ENCODE data around the gene DBR1. TPM values are rescaled to one million over a fixed set of nuclear protein-coding genes. Genes with fewer than 3 reads are reported as not detected.

DBR1 gene
- total RNA-seq, 1 donor from 2014 or later: 18.3 TPM

- peaks cover 11% of the 10 kb centered on the region for H3K36me3 Mint-ChIP-seq (ENCODE audit: unreplicated experiment)
- peak overlapping the region; percentile 94 for H3K4me3 Mint-ChIP-seq (ENCODE audit: unreplicated experiment)
- H3K27me3 Mint-ChIP-seq (ENCODE audit: unreplicated experiment): peaks cover 8% of the 10 kb centered on the region
- peak overlapping the region; percentile 88 for H3K27ac Mint-ChIP-seq (ENCODE audit: unreplicated experiment)
- H3K4me1 Mint-ChIP-seq (ENCODE audit: unreplicated experiment): peaks cover 32% of the 10 kb centered on the region
- no peaks in the 10 kb centered on the region for H3K9me3 Mint-ChIP-seq (ENCODE audit: unreplicated experiment)
- no peak for TF ChIP-seq CTCF (IDR thresholded peaks at IDR 0.05)
- DNase-seq (ENCODE audit: extremely low spot score, unreplicated experiment): no peak
Measured at GRCh38 chr3:138173769-138174420, 826 bp downstream of the DBR1 start.

GRCh38 chr3:138172625-138173024 lies 2.1 kb downstream of the DBR1 start:
- Mint-ChIP-seq H3K27ac (ENCODE audit: unreplicated experiment) (no peak overlapping the region), H3K36me3 (ENCODE audit: unreplicated experiment) (peaks cover 20% of the 10 kb centered on the region), H3K9me3 (ENCODE audit: unreplicated experiment) (no peaks in the 10 kb centered on the region), H3K4me1 (ENCODE audit: unreplicated experiment) (peaks cover 32% of the 10 kb centered on the region), H3K27me3 (ENCODE audit: unreplicated experiment) (no peaks in the 10 kb centered on the region), H3K4me3 (ENCODE audit: unreplicated experiment) (peak overlapping the region; percentile 26)
- DNase-seq (ENCODE audit: extremely low spot score, unreplicated experiment): no peak
- no peak for TF ChIP-seq CTCF (IDR thresholded peaks at IDR 0.05)

- Mint-ChIP-seq H3K9me3 (ENCODE audit: unreplicated experiment) (no peaks in the 10 kb centered on the region), H3K27me3 (ENCODE audit: unreplicated experiment) (no peaks in the 10 kb centered on the region), H3K27ac (ENCODE audit: unreplicated experiment) (no peak overlapping the region), H3K4me1 (ENCODE audit: unreplicated experiment) (no peaks in the 10 kb centered on the region), H3K36me3 (ENCODE audit: unreplicated experiment) (peaks cover 64% of the 10 kb centered on the region), H3K4me3 (ENCODE audit: unreplicated experiment) (no peak overlapping the region)
- DNase-seq (ENCODE audit: extremely low spot score, unreplicated experiment): no peak
- TF ChIP-seq CTCF (IDR thresholded peaks at IDR 0.05): no peak
Measured at GRCh38 chr3:138165061-138165460, 9.7 kb downstream of the DBR1 start.

- no peak for DNase-seq (ENCODE audit: extremely low spot score, unreplicated experiment)
- TF ChIP-seq CTCF (IDR thresholded peaks at IDR 0.05): no peak
- H3K36me3 Mint-ChIP-seq (ENCODE audit: unreplicated experiment): peaks cover 26% of the 10 kb centered on the region
- peaks cover 9% of the 10 kb centered on the region for H3K9me3 Mint-ChIP-seq (ENCODE audit: unreplicated experiment)
- H3K4me1 Mint-ChIP-seq (ENCODE audit: unreplicated experiment): no peaks in the 10 kb centered on the region
- H3K27ac Mint-ChIP-seq (ENCODE audit: unreplicated experiment): no peak overlapping the region
- H3K4me3 Mint-ChIP-seq (ENCODE audit: unreplicated experiment): no peak overlapping the region
- peaks cover 6% of the 10 kb centered on the region for H3K27me3 Mint-ChIP-seq (ENCODE audit: unreplicated experiment)
Measured at GRCh38 chr3:138157743-138158142, 17.0 kb downstream of the DBR1 start.

GRCh38 chr3:138154534-138154933 lies 20.2 kb downstream of the DBR1 start:
- H3K36me3 Mint-ChIP-seq (ENCODE audit: unreplicated experiment): peaks cover 4% of the 10 kb centered on the region
- H3K27ac Mint-ChIP-seq (ENCODE audit: unreplicated experiment): no peak overlapping the region
- no peak for TF ChIP-seq CTCF (IDR thresholded peaks at IDR 0.05)
- H3K4me3 Mint-ChIP-seq (ENCODE audit: unreplicated experiment): no peak overlapping the region
- DNase-seq (ENCODE audit: extremely low spot score, unreplicated experiment): no peak
- H3K4me1 Mint-ChIP-seq (ENCODE audit: unreplicated experiment): no peaks in the 10 kb centered on the region
- H3K27me3 Mint-ChIP-seq (ENCODE audit: unreplicated experiment): peaks cover 11% of the 10 kb centered on the region
- H3K9me3 Mint-ChIP-seq (ENCODE audit: unreplicated experiment): peaks cover 9% of the 10 kb centered on the region

All from osteocyte (in vitro differentiated cells).